Neural progenitor cell (in vitro differentiated cells): ENCODE data around the gene ZNF627.

Source experiments
- EZH2phosphoT487 ChIP-seq: fragments of 200-600 bp; sonication (generic); IDR thresholded peaks from 2 replicates; pipeline ENCODE4 v1.6.1; 2017; ENCODE audit warnings: antibody characterized with exemption
- TF ChIP-seq, protein P1 (sequence below): fragments of 200-600 bp; sonication (generic); IDR thresholded peaks from 2 replicates; pipeline ENCODE4 v1.5.1; 2017; ENCODE audit warnings: antibody characterized with exemption, mild to moderate bottlenecking

DNA sequence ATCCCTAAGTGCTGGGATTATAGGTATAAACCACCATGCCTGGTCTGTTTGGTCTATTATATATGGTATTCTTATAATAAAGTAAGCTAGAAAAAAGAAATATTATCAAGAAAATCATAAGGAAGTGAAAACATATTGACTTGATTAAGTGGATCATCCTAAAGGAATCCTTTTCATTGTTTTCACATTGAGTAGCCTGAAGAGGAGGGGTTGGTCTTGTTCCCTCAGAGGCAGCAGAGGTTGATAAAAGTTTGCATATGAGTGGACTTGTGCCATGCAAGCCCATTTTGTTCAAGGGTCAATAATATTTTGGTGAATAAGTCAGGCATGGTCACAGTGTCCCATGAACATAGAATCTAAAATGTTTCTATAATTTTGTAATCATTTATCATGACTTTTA is 52.7 kb downstream of the ZNF627 start:
- no peak for TF ChIP-seq EZH2phosphoT487
- TF ChIP-seq, protein P1, sequence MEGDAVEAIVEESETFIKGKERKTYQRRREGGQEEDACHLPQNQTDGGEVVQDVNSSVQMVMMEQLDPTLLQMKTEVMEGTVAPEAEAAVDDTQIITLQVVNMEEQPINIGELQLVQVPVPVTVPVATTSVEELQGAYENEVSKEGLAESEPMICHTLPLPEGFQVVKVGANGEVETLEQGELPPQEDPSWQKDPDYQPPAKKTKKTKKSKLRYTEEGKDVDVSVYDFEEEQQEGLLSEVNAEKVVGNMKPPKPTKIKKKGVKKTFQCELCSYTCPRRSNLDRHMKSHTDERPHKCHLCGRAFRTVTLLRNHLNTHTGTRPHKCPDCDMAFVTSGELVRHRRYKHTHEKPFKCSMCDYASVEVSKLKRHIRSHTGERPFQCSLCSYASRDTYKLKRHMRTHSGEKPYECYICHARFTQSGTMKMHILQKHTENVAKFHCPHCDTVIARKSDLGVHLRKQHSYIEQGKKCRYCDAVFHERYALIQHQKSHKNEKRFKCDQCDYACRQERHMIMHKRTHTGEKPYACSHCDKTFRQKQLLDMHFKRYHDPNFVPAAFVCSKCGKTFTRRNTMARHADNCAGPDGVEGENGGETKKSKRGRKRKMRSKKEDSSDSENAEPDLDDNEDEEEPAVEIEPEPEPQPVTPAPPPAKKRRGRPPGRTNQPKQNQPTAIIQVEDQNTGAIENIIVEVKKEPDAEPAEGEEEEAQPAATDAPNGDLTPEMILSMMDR: no peak
